ENCODE data around the gene RIMS4. TPM values are rescaled to one million over a fixed set of nuclear protein-coding genes. Genes with fewer than 3 reads are reported as not detected.
A peak's percentile ranks its signal among the peaks of the same experiment; 100 is the strongest.
"Not testable (repeated sequence)": the region's sequence is repeated elsewhere in the genome, so short reads cannot be mapped to it uniquely, and the experiment has no call there.

RIMS4 gene
- polyA plus RNA-seq, 4 donors = 1.2 to 9.3 TPM; not detected in 2

DNA sequence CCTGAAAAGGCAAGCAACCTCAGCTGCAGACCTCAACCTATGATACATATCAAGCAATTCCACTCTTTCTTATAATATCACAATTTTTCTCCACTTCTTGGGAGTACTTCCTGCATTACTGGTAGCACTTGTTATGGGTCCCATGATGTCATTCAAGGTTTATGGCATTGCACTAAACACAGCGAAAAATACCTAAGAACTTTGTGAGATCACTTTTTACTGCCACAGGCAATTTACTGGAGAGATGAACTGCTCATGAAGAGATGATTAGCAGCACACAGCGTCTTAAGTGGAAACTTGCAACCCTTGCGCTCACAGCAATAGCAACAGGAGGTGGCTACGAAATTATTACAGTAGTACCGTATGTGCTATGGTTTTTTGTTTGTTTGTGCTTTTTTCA is 19.3 kb upstream of the RIMS4 start:
- H3K27ac ChIP-seq (ENCODE audit: low read depth in 1 of 3, low read length in 2 of 3) = no peak overlapping the region
- no peak for FAIRE-seq
- peak in 1 of 2 donors; percentile 75 for DNase-seq
- peaks cover 0 to 1% (median 0%) of the 10 kb centered on the region in 3 donors for H3K4me1 ChIP-seq (ENCODE audit: control insufficient read depth in 3 of 3, insufficient read depth in 2 of 3, low read depth in 1 of 3, low read length in 2 of 3)
- H3K9me3 ChIP-seq (ENCODE audit: control insufficient read depth in 2 of 2, insufficient read depth in 1 of 2, low read depth in 1 of 2, low read length in 1 of 2) = peaks cover 0 to 7% of the 10 kb centered on the region in 2 donors
- 71 to 84% (median 78%) methylated on average over 5 of the region's 5 CpGs for WGBS, 3 donors
- H3K4me3 ChIP-seq (ENCODE audit: low read depth in 1 of 3, low read length in 3 of 3) = no peak overlapping the region
- no peaks in the 10 kb centered on the region for H3K36me3 ChIP-seq (ENCODE audit: control insufficient read depth in 3 of 3, insufficient read depth in 2 of 3, low read depth in 1 of 3, low read length in 3 of 3)
- peaks cover 0 to 4% (median 0%) of the 10 kb centered on the region in 3 donors for H3K27me3 ChIP-seq (ENCODE audit: control insufficient read depth in 3 of 3, insufficient read depth in 3 of 3, low read length in 3 of 3)

DNA sequence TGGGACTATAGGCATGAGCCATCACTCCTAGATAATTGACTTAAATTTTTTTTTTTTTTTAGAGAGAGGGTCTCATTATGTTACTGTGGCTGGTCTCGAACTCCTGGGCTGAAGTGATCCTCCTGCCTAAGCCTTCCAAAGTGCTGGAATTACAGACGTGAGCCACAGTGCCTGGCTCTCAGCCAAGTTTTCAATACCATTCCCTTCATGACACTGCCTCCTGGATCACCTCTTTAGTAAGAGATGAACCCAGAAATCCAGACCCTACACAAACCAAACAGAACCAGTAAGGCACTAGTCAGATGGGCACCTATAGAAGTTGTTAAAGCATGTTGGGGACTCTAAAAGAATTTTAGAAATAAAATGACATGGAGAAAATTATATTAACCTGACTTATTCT is 18.3 kb upstream of the RIMS4 start:
- no peaks in the 10 kb centered on the region for H3K36me3 ChIP-seq (ENCODE audit: control insufficient read depth in 3 of 3, insufficient read depth in 2 of 3, low read depth in 1 of 3, low read length in 3 of 3)
- no peak overlapping the region for H3K27ac ChIP-seq (ENCODE audit: low read depth in 1 of 3, low read length in 2 of 3)
- H3K4me1 ChIP-seq (ENCODE audit: control insufficient read depth in 3 of 3, insufficient read depth in 2 of 3, low read depth in 1 of 3, low read length in 2 of 3) = no peaks in the 10 kb centered on the region
- peaks cover 0 to 4% (median 0%) of the 10 kb centered on the region in 3 donors for H3K27me3 ChIP-seq (ENCODE audit: control insufficient read depth in 3 of 3, insufficient read depth in 3 of 3, low read length in 3 of 3)
- no peak overlapping the region for H3K4me3 ChIP-seq (ENCODE audit: low read depth in 1 of 3, low read length in 3 of 3)
- H3K9me3 ChIP-seq (ENCODE audit: control insufficient read depth in 2 of 2, insufficient read depth in 1 of 2, low read depth in 1 of 2, low read length in 1 of 2) = peaks cover 0 to 5% of the 10 kb centered on the region in 2 donors
- WGBS, 3 donors = 48 to 56% (median 56%) methylated on average over 2 of the region's 2 CpGs
- FAIRE-seq (no peak), DNase-seq (no peak)

GRCh38 chr20:44827401-44827800 is 17.1 kb upstream of the RIMS4 start:
- Histone ChIP-seq H3K4me1 (ENCODE audit: control insufficient read depth in 3 of 3, insufficient read depth in 2 of 3, low read depth in 1 of 3, low read length in 2 of 3) (no peaks in the 10 kb centered on the region), H3K4me3 (ENCODE audit: low read depth in 1 of 3, low read length in 3 of 3) (no peak overlapping the region), H3K36me3 (ENCODE audit: control insufficient read depth in 3 of 3, insufficient read depth in 2 of 3, low read depth in 1 of 3, low read length in 3 of 3) (no peaks in the 10 kb centered on the region), H3K27ac (ENCODE audit: low read depth in 1 of 3, low read length in 2 of 3) (no peak overlapping the region), H3K9me3 (ENCODE audit: control insufficient read depth in 2 of 2, insufficient read depth in 1 of 2, low read depth in 1 of 2, low read length in 1 of 2) (peaks cover 0 to 3% of the 10 kb centered on the region in 2 donors), H3K27me3 (ENCODE audit: control insufficient read depth in 3 of 3, insufficient read depth in 3 of 3, low read length in 3 of 3) (peaks cover 0 to 4% (median 0%) of the 10 kb centered on the region in 3 donors)
- WGBS, 3 donors = 3 to 12% (median 8%) methylated on average over 1 of the region's 1 CpG
- DNase-seq = no peak
- FAIRE-seq = no peak

- 82 to 88% (median 84%) methylated on average over 6 of the region's 6 CpGs for whole genome bisulfite sequencing, 3 donors
- not testable (repeated sequence) for FAIRE-seq; H3K4me3 ChIP-seq (ENCODE audit: low read depth in 1 of 3, low read length in 3 of 3)
Measured at GRCh38 chr20:44821576-44821975, 11.2 kb upstream of the RIMS4 start.

DNA sequence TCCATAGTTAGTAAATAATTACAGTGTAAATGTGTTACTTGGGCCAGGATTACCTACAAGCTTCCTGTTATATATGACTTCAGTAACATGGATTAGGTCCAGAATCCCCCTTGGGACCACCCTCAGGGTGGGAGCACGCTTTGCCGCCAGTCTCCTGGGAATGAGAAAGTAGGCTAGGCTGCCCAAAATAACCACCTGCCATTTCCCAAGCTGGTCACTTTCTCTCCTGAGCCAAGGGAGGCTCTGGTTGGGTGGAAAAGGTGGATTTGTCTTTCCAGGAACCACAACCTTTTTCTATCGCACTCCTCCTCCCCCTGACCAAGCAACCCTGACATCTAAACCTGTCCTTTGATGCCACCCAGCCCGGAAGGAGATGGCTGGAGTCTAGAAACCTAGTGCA is 9.6 kb upstream of the RIMS4 start:
- H3K27ac ChIP-seq (ENCODE audit: low read depth in 1 of 3, low read length in 2 of 3) = no peak overlapping the region
- H3K27me3 ChIP-seq (ENCODE audit: control insufficient read depth in 3 of 3, insufficient read depth in 3 of 3, low read length in 3 of 3) = peaks cover 0 to 3% (median 0%) of the 10 kb centered on the region in 3 donors
- no peaks in the 10 kb centered on the region for H3K4me1 ChIP-seq (ENCODE audit: control insufficient read depth in 3 of 3, insufficient read depth in 2 of 3, low read depth in 1 of 3, low read length in 2 of 3)
- no peak overlapping the region for H3K4me3 ChIP-seq (ENCODE audit: low read depth in 1 of 3, low read length in 3 of 3)
- FAIRE-seq (no peak), DNase-seq (no peak)
- no peaks in the 10 kb centered on the region for H3K36me3 ChIP-seq (ENCODE audit: control insufficient read depth in 3 of 3, insufficient read depth in 2 of 3, low read depth in 1 of 3, low read length in 3 of 3)
- WGBS, 3 donors = 72 to 77% (median 76%) methylated on average over 4 of the region's 4 CpGs
- H3K9me3 ChIP-seq (ENCODE audit: control insufficient read depth in 2 of 2, insufficient read depth in 1 of 2, low read depth in 1 of 2, low read length in 1 of 2) = no peaks in the 10 kb centered on the region

More at GRCh38 chr20:44821576-44821975, 11.2 kb upstream of the RIMS4 start:
- not testable (repeated sequence) for DNase-seq; H3K27me3 ChIP-seq (ENCODE audit: control insufficient read depth in 3 of 3, insufficient read depth in 3 of 3, low read length in 3 of 3); H3K4me1 ChIP-seq (ENCODE audit: control insufficient read depth in 3 of 3, insufficient read depth in 2 of 3, low read depth in 1 of 3, low read length in 2 of 3); H3K9me3 ChIP-seq (ENCODE audit: control insufficient read depth in 2 of 2, insufficient read depth in 1 of 2, low read depth in 1 of 2, low read length in 1 of 2); H3K27ac ChIP-seq (ENCODE audit: low read depth in 1 of 3, low read length in 2 of 3); H3K36me3 ChIP-seq (ENCODE audit: control insufficient read depth in 3 of 3, insufficient read depth in 2 of 3, low read depth in 1 of 3, low read length in 3 of 3)

- DNase-seq (no peak), FAIRE-seq (no peak)
- H3K4me3 ChIP-seq (ENCODE audit: low read depth in 1 of 3, low read length in 3 of 3) = no peak overlapping the region
- no peak overlapping the region for H3K27ac ChIP-seq (ENCODE audit: low read depth in 1 of 3, low read length in 2 of 3)
- H3K4me1 ChIP-seq (ENCODE audit: control insufficient read depth in 3 of 3, insufficient read depth in 2 of 3, low read depth in 1 of 3, low read length in 2 of 3) = no peaks in the 10 kb centered on the region
- no peaks in the 10 kb centered on the region for H3K9me3 ChIP-seq (ENCODE audit: control insufficient read depth in 2 of 2, insufficient read depth in 1 of 2, low read depth in 1 of 2, low read length in 1 of 2)
- WGBS, 3 donors = 81 to 86% (median 82%) methylated on average over 6 of the region's 6 CpGs
- no peaks in the 10 kb centered on the region for H3K36me3 ChIP-seq (ENCODE audit: control insufficient read depth in 3 of 3, insufficient read depth in 2 of 3, low read depth in 1 of 3, low read length in 3 of 3)
- H3K27me3 ChIP-seq (ENCODE audit: control insufficient read depth in 3 of 3, insufficient read depth in 3 of 3, low read length in 3 of 3) = peaks cover 0 to 8% (median 3%) of the 10 kb centered on the region in 3 donors
Measured at GRCh38 chr20:44817143-44817910, 7.0 kb upstream of the RIMS4 start.

GRCh38 chr20:44814937-44815336 is 4.6 kb upstream of the RIMS4 start:
- FAIRE-seq = no peak
- Histone ChIP-seq H3K4me3 (ENCODE audit: low read depth in 1 of 3, low read length in 3 of 3) (no peak overlapping the region), H3K36me3 (ENCODE audit: control insufficient read depth in 3 of 3, insufficient read depth in 2 of 3, low read depth in 1 of 3, low read length in 3 of 3) (no peaks in the 10 kb centered on the region), H3K27ac (ENCODE audit: low read depth in 1 of 3, low read length in 2 of 3) (no peak overlapping the region), H3K9me3 (ENCODE audit: control insufficient read depth in 2 of 2, insufficient read depth in 1 of 2, low read depth in 1 of 2, low read length in 1 of 2) (peaks cover 0 to 7% of the 10 kb centered on the region in 2 donors), H3K27me3 (ENCODE audit: control insufficient read depth in 3 of 3, insufficient read depth in 3 of 3, low read length in 3 of 3) (peaks cover 4 to 25% (median 18%) of the 10 kb centered on the region in 3 donors), H3K4me1 (ENCODE audit: control insufficient read depth in 3 of 3, insufficient read depth in 2 of 3, low read depth in 1 of 3, low read length in 2 of 3) (peaks cover 0 to 5% (median 1%) of the 10 kb centered on the region in 3 donors)
- no peak for DNase-seq
- WGBS, 3 donors = 82 to 89% (median 87%) methylated on average over 5 of the region's 5 CpGs

DNA sequence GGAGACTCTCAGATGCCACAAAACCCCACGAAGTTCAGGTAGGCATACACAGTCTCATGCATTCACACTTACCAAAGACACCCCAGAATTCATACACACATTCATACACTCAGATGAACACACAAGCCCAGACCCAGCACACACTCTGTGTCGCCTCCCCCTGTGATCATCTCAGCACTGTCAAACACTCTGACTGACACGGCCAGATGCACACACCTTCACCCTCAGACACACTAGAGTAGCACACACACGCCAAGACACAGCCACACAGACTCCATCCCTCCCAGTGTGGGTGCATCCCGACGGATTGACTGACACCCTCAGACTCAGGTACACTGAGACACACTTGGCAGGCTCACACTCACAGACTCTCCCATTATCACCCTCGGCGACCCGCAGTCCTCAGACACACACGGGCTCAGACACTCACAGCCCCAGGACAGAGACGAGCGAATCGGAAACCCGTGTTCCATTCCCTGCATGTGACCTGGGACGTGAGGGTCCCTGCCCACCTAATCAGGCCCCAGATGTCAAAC is 872 bp upstream of the RIMS4 start:
- Histone ChIP-seq H3K27ac (ENCODE audit: low read depth in 1 of 3, low read length in 2 of 3) (no peak overlapping the region), H3K36me3 (ENCODE audit: control insufficient read depth in 3 of 3, insufficient read depth in 2 of 3, low read depth in 1 of 3, low read length in 3 of 3) (no peaks in the 10 kb centered on the region), H3K4me1 (ENCODE audit: control insufficient read depth in 3 of 3, insufficient read depth in 2 of 3, low read depth in 1 of 3, low read length in 2 of 3) (peaks cover 0 to 5% (median 2%) of the 10 kb centered on the region in 3 donors), H3K4me3 (ENCODE audit: low read depth in 1 of 3, low read length in 3 of 3) (peak overlapping the region in 1 of 3 donors; percentile 22), H3K27me3 (ENCODE audit: control insufficient read depth in 3 of 3, insufficient read depth in 3 of 3, low read length in 3 of 3) (peaks cover 6 to 35% (median 33%) of the 10 kb centered on the region in 3 donors), H3K9me3 (ENCODE audit: control insufficient read depth in 2 of 2, insufficient read depth in 1 of 2, low read depth in 1 of 2, low read length in 1 of 2) (peaks cover 0 to 7% of the 10 kb centered on the region in 2 donors)
- DNase-seq = no peak
- no peak for FAIRE-seq
- 84 to 86% (median 84%) methylated on average over 15 of the region's 15 CpGs for WGBS, 3 donors

Measured in small intestine (tissue), 7 donors.